DOHH2 (cell line): ENCODE data around the gene B3GALNT2.

Source experiments
- H3F3A ChIP-seq: fragments of 200-600 bp; sonication (generic), shearing (Covaris generic); 2 replicates; pipeline ENCODE4 v1.6.0; 2016; ENCODE audit warnings: antibody characterized with exemption, mild to moderate bottlenecking; ENCODE audit not compliant: control insufficient read depth, insufficient read depth
- H3K27ac ChIP-seq: fragments of 200-600 bp; sonication (generic); 2 replicates; pipeline ENCODE4 v1.5.1; 2014; ENCODE audit warnings: low read depth, mild to moderate bottlenecking, low read length, moderate library complexity
- H3K27me3 ChIP-seq: fragments of 200-600 bp; sonication (generic); 2 replicates; pipeline ENCODE4 v1.6.1; 2014; ENCODE audit warnings: mild to moderate bottlenecking, low read length, mixed read lengths; ENCODE audit not compliant: control insufficient read depth
- H3K36me3 ChIP-seq: fragments of 200-600 bp; sonication (generic); 2 replicates; pipeline ENCODE4 v1.6.1; 2014; ENCODE audit warnings: mild to moderate bottlenecking, low read length, moderate library complexity, mixed read lengths; ENCODE audit not compliant: control insufficient read depth
- H3K4me1 ChIP-seq: fragments of 200-600 bp; sonication (generic); 2 replicates; pipeline ENCODE4 v1.6.1; 2014; ENCODE audit warnings: mild to moderate bottlenecking, low read length, mixed read lengths; ENCODE audit not compliant: control insufficient read depth
- H3K4me2 ChIP-seq: fragments of 200-600 bp; sonication (generic); 2 replicates; pipeline ENCODE4 v1.6.0; 2014; ENCODE audit warnings: mild to moderate bottlenecking, low read length, moderate library complexity
- H3K4me3 ChIP-seq: fragments of 200-600 bp; sonication (generic); 2 replicates; pipeline ENCODE4 v1.5.1; 2014; ENCODE audit warnings: mild to moderate bottlenecking, low read length, mixed read lengths
- H3K79me2 ChIP-seq: fragments of 200-600 bp; sonication (generic); 2 replicates; pipeline ENCODE4 v1.6.1; 2014; ENCODE audit warnings: mild to moderate bottlenecking, low read length, mixed read lengths; ENCODE audit not compliant: control insufficient read depth
- H3K9me2 ChIP-seq: fragments of 200-600 bp; sonication (generic); replicated peaks from 2 replicates; pipeline ENCODE4 v1.6.1; 2014; ENCODE audit warnings: mild to moderate bottlenecking, low read length, mixed read lengths; ENCODE audit not compliant: control insufficient read depth
- H3K9me3 ChIP-seq: fragments of 200-600 bp; sonication (generic); 2 replicates; pipeline ENCODE4 v1.6.1; 2014; ENCODE audit warnings: antibody characterized with exemption, low read length, mixed read lengths; ENCODE audit not compliant: control insufficient read depth, insufficient read depth
- H4K20me1 ChIP-seq: fragments of 200-600 bp; sonication (generic); 2 replicates; pipeline ENCODE4 v1.6.0; 2014; ENCODE audit warnings: low read depth, mild to moderate bottlenecking, antibody characterized with exemption, low read length, moderate library complexity; ENCODE audit not compliant: control insufficient read depth, insufficient read depth
- CTCF ChIP-seq: fragments of 200-600 bp; sonication (generic); IDR thresholded peaks from one replicate; pipeline ENCODE4 v1.5.1; 2014; ENCODE audit warnings: antibody characterized with exemption, mild to moderate bottlenecking, low read depth, low read length; ENCODE audit not compliant: poor library complexity, severe bottlenecking
- EZH2phosphoT487 ChIP-seq: fragments of 200-600 bp; sonication (generic); IDR thresholded peaks from 2 replicates; pipeline ENCODE4 v1.6.1; 2017; ENCODE audit warnings: borderline replicate concordance, mild to moderate bottlenecking, antibody characterized with exemption, low read length, moderate library complexity, mixed read lengths

Gene B3GALNT2

GRCh38 chr1:235515844-235516512 is 11.7 kb upstream of the B3GALNT2 start:
- Histone ChIP-seq H3K79me2 (no peaks in the 10 kb centered on the region), H3K4me2 (no peak overlapping the region), H3K4me3 (no peak overlapping the region), H3K27me3 (peaks cover 14% of the 10 kb centered on the region; the same call in 1 of the 2 replicates), H4K20me1 (no peaks in the 10 kb centered on the region), H3K4me1 (no peaks in the 10 kb centered on the region), H3K27ac (no peak overlapping the region), H3K9me2 (no peaks in the 10 kb centered on the region), H3K9me3 (no peaks in the 10 kb centered on the region), H3F3A (no peaks in the 10 kb centered on the region), H3K36me3 (no peaks in the 10 kb centered on the region)
- TF ChIP-seq CTCF: no peak
- no peak for TF ChIP-seq EZH2phosphoT487

GRCh38 chr1:235513495-235514366 is 9.5 kb upstream of the B3GALNT2 start:
- no peaks in the 10 kb centered on the region for H3K9me2 ChIP-seq
- H4K20me1 ChIP-seq: no peaks in the 10 kb centered on the region
- no peaks in the 10 kb centered on the region for H3K4me1 ChIP-seq
- H3K4me3 ChIP-seq: no peak overlapping the region
- TF ChIP-seq CTCF: peak; percentile 82
- no peak for TF ChIP-seq EZH2phosphoT487
- no peaks in the 10 kb centered on the region for H3K36me3 ChIP-seq
- H3F3A ChIP-seq: no peaks in the 10 kb centered on the region
- peaks cover 11% of the 10 kb centered on the region; the same call in 1 of the 2 replicates for H3K27me3 ChIP-seq
- H3K9me3 ChIP-seq: no peaks in the 10 kb centered on the region
- H3K79me2 ChIP-seq: no peaks in the 10 kb centered on the region
- no peak overlapping the region for H3K4me2 ChIP-seq
- H3K27ac ChIP-seq: no peak overlapping the region

GRCh38 chr1:235511470-235512240 is 7.4 kb upstream of the B3GALNT2 start:
- Histone ChIP-seq H3F3A (no peaks in the 10 kb centered on the region), H3K4me2 (no peak overlapping the region), H3K79me2 (no peaks in the 10 kb centered on the region), H3K27me3 (peaks cover 11% of the 10 kb centered on the region; the same call in 1 of the 2 replicates), H3K4me1 (peaks cover under 1% of the 10 kb centered on the region), H3K36me3 (no peaks in the 10 kb centered on the region), H3K9me2 (no peaks in the 10 kb centered on the region), H3K27ac (no peak overlapping the region), H3K4me3 (no peak overlapping the region), H3K9me3 (no peaks in the 10 kb centered on the region), H4K20me1 (no peaks in the 10 kb centered on the region)
- TF ChIP-seq CTCF (no peak), EZH2phosphoT487 (no peak)
